Breast epithelium (tissue), 3 donors: ENCODE results near the gene HUS1.

Experiments used
- CTCF ChIP-seq, 3 donors: fragments of 450-650 bp; IDR thresholded peaks; one replicate each; pipeline ENCODE4 v1.5.1; 2016 to 2017; ENCODE audit warnings: antibody characterized with exemption in 3 of 3, mild to moderate bottlenecking in 3 of 3, moderate library complexity in 3 of 3
- POLR2A ChIP-seq: fragments of 450-650 bp; IDR thresholded peaks from one replicate; pipeline ENCODE4 v1.6.1; 2016; ENCODE audit warnings: antibody characterized with exemption, mild to moderate bottlenecking, moderate library complexity
- POLR2AphosphoS5 ChIP-seq, 3 donors: sonication (generic); formaldehyde crosslinking; IDR thresholded peaks; one replicate each; pipeline ENCODE4 v1.6.1; 2017; ENCODE audit warnings: antibody characterized with exemption in 3 of 3

- TF ChIP-seq POLR2AphosphoS5 (IDR thresholded peaks at IDR 0.05) (no peak), POLR2A (no peak), CTCF (IDR thresholded peaks at IDR 0.05) (no peak)
These were observed 25.2 kb upstream of the HUS1 start for GRCh38 chr7:48004638-48005037.
